ENCODE measurements around the gene NAB2. TPM values are rescaled to one million over a fixed set of nuclear protein-coding genes. Genes with fewer than 3 reads are reported as not detected.

NAB2 gene
- total and polyA plus RNA-seq, 10 of the 15 experiments (the other 5 are each of a cell fraction or from before 2014, with no cell fraction given), result 0.35 to 35.2 (median 15.3) TPM

DNA sequence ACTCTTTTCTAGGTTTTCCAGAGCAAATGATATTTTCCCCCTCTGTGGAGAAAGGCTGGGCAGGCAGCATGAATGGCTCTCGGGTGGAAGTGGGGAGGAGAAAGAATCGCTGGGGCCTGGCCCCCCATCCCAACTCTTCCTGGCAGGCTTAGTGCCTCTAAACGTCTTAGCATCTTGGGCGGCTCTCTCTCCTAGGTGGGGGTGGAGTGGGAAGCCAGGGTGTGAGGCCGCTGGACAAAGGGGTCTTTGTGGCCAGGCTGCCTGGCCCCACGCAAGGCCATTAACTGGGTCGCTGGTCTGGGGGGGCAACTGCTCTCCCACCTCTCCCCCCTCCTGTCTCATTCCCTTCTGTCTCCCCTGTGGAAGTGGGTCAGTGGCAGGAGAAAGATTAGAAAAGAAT, 53.8 kb downstream of the NAB2 start:
- no peaks in the 10 kb centered on the region for H4K20me1 ChIP-seq (ENCODE audit: control insufficient read depth, insufficient read depth)
- in situ Hi-C loops (cut with MboI) (no loop called here), intact Hi-C loops (cut with micrococcal nuclease; ENCODE audit: unreplicated experiment) (no loop called here)
- no peaks in the 10 kb centered on the region for H3K4me1 ChIP-seq (ENCODE audit: control insufficient read depth, insufficient read depth, low read length)
- FAIRE-seq (no peak), ATAC-seq (no peak), DNase-seq (ENCODE audit: low read depth, low spot score) (no peak)
- CTCF ChIA-PET, result interaction anchor here (2.9 kb wide), 1 partner anchor 18 kb away, joined by 13 read pairs; no protein-coding TSS in a partner anchor
- no peak overlapping the region for H3K9ac ChIP-seq (ENCODE audit: control insufficient read depth, insufficient read depth, low read length)
- RAD21 ChIA-PET (ENCODE audit: unreplicated experiment), result no interaction called here
- SMC1A ChIA-PET (ENCODE audit: uncharacterized antibody, unreplicated experiment), result no interaction called here
- H3K36me3 ChIP-seq (ENCODE audit: control insufficient read depth in 2 of 2, insufficient read depth in 2 of 2, low read length in 1 of 2), result no peaks in the 10 kb centered on the region
- H2AFZ ChIP-seq (ENCODE audit: control insufficient read depth, low read depth, low read length), result no peak overlapping the region
- H3K9me3 ChIP-seq (replicated peaks; ENCODE audit: control insufficient read depth, insufficient read depth, low read length), result no peaks in the 10 kb centered on the region
- no peak overlapping the region for H3K4me2 ChIP-seq (ENCODE audit: control insufficient read depth, insufficient read depth)
- no peak overlapping the region for H3K4me3 ChIP-seq
- WGBS (ENCODE audit: insufficient coverage, insufficient replicate concordance, low lambda C conversion rate, missing lambda C conversion rate), result 25% methylated on average over 7 of the region's 7 CpGs
- TF ChIP-seq, protein P1, sequence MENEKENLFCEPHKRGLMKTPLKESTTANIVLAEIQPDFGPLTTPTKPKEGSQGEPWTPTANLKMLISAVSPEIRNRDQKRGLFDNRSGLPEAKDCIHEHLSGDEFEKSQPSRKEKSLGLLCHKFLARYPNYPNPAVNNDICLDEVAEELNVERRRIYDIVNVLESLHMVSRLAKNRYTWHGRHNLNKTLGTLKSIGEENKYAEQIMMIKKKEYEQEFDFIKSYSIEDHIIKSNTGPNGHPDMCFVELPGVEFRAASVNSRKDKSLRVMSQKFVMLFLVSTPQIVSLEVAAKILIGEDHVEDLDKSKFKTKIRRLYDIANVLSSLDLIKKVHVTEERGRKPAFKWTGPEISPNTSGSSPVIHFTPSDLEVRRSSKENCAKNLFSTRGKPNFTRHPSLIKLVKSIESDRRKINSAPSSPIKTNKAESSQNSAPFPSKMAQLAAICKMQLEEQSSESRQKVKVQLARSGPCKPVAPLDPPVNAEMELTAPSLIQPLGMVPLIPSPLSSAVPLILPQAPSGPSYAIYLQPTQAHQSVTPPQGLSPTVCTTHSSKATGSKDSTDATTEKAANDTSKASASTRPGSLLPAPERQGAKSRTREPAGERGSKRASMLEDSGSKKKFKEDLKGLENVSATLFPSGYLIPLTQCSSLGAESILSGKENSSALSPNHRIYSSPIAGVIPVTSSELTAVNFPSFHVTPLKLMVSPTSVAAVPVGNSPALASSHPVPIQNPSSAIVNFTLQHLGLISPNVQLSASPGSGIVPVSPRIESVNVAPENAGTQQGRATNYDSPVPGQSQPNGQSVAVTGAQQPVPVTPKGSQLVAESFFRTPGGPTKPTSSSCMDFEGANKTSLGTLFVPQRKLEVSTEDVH (IDR thresholded peaks at IDR 0.05; ENCODE audit: low read depth, partially characterized antibody), result no peak
- TF ChIP-seq EP300 (IDR thresholded peaks at IDR 0.05; ENCODE audit: borderline replicate concordance in 1 of 2, control insufficient read depth in 1 of 2, low read depth in 2 of 2, low read length in 2 of 2) (no peak), GABPA (IDR thresholded peaks at IDR 0.05; ENCODE audit: low read depth) (no peak), JUND (IDR thresholded peaks at IDR 0.05; ENCODE audit: low read depth, low read length) (no peak), CHD4 (IDR thresholded peaks at IDR 0.05) (no peak), NR2C1 (IDR thresholded peaks at IDR 0.05) (no peak), PKNOX1 (IDR thresholded peaks at IDR 0.05) (no peak), SMAD1 (IDR thresholded peaks at IDR 0.05; ENCODE audit: low read depth, partially characterized antibody) (no peak), IKZF2 (IDR thresholded peaks at IDR 0.05) (no peak)
- TF ChIP-seq, protein P2, sequence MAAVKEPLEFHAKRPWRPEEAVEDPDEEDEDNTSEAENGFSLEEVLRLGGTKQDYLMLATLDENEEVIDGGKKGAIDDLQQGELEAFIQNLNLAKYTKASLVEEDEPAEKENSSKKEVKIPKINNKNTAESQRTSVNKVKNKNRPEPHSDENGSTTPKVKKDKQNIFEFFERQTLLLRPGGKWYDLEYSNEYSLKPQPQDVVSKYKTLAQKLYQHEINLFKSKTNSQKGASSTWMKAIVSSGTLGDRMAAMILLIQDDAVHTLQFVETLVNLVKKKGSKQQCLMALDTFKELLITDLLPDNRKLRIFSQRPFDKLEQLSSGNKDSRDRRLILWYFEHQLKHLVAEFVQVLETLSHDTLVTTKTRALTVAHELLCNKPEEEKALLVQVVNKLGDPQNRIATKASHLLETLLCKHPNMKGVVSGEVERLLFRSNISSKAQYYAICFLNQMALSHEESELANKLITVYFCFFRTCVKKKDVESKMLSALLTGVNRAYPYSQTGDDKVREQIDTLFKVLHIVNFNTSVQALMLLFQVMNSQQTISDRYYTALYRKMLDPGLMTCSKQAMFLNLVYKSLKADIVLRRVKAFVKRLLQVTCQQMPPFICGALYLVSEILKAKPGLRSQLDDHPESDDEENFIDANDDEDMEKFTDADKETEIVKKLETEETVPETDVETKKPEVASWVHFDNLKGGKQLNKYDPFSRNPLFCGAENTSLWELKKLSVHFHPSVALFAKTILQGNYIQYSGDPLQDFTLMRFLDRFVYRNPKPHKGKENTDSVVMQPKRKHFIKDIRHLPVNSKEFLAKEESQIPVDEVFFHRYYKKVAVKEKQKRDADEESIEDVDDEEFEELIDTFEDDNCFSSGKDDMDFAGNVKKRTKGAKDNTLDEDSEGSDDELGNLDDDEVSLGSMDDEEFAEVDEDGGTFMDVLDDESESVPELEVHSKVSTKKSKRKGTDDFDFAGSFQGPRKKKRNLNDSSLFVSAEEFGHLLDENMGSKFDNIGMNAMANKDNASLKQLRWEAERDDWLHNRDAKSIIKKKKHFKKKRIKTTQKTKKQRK (IDR thresholded peaks at IDR 0.05; ENCODE audit: low read depth, low read length), result no peak
- no peak overlapping the region for H3K27ac ChIP-seq (ENCODE audit: control insufficient read depth, insufficient read depth)
- H3K27me3 ChIP-seq (replicated peaks in 1 of 2; ENCODE audit: control insufficient read depth in 2 of 2, insufficient read depth in 2 of 2, low read length in 1 of 2), result peaks cover 0 to 3% of the 10 kb centered on the region in 2 experiments; a peak in 2 of 4 replicates
- POLR2A ChIA-PET, result no interaction called here
- H3K79me2 ChIP-seq (ENCODE audit: control insufficient read depth, insufficient read depth, low read length), result no peaks in the 10 kb centered on the region
- BruUV-seq (replicated peaks), result no TSS peak
